Stimulated activated effector memory CD8-positive, alpha-beta T cell treated with anti-CD3 and anti-CD28 coated beads, Interleukin-12 subunit alpha, Interleukin-12 subunit beta, amount 100 ng/mL, for 72 hours (primary cell): Measurements from ENCODE around the gene FAM124B.
"Not testable (repeated sequence)": the region's sequence is repeated elsewhere in the genome, so short reads cannot be mapped to it uniquely, and the experiment has no call there.

Source experiments
- ATAC-seq: fragments of 150-1000 bp; cut with Tn5 transposase; 2 replicates; pipeline ENCODE4 v1.10.0; 2021
- DNase-seq, 2 donors: peaks; one replicate each; pipeline ENCODE4 v3.0.0; 2021 to 2022; ENCODE audit warnings: low spot score in 2 of 2
- H3K27ac Mint-ChIP-seq: one replicate; pipeline ENCODE4 v1.8.0; 2022; ENCODE audit warnings: mild to moderate bottlenecking, mixed read lengths
- H3K36me3 Mint-ChIP-seq: one replicate; pipeline ENCODE4 v1.8.0; 2022; ENCODE audit warnings: mild to moderate bottlenecking, mixed read lengths
- H3K4me1 Mint-ChIP-seq: one replicate; pipeline ENCODE4 v1.8.0; 2022; ENCODE audit warnings: mixed read lengths
- H3K4me3 Mint-ChIP-seq: one replicate; pipeline ENCODE4 v1.8.0; 2022; ENCODE audit warnings: mild to moderate bottlenecking, mixed read lengths
- H3K9me3 Mint-ChIP-seq: one replicate; pipeline ENCODE4 v1.8.0; 2022; ENCODE audit warnings: mixed read lengths

The FAM124B gene

GRCh38 chr2:224400886-224401632 lies 848 bp downstream of the FAM124B start:
- Mint-ChIP-seq H3K4me3 (peak overlapping the region; percentile 27), H3K27ac (no peak overlapping the region), H3K9me3 (no peaks in the 10 kb centered on the region), H3K36me3 (no peaks in the 10 kb centered on the region), H3K4me1 (no peaks in the 10 kb centered on the region)
- ATAC-seq (no peak), DNase-seq (no peak)

GRCh38 chr2:224400174-224400810 lies 1.6 kb downstream of the FAM124B start:
- ATAC-seq, result no peak
- no peak overlapping the region for H3K4me3 Mint-ChIP-seq

GRCh38 chr2:224398289-224398688 lies 3.6 kb downstream of the FAM124B start:
- Mint-ChIP-seq H3K27ac (no peak overlapping the region), H3K4me3 (no peak overlapping the region), H3K36me3 (no peaks in the 10 kb centered on the region), H3K4me1 (no peaks in the 10 kb centered on the region), H3K9me3 (no peaks in the 10 kb centered on the region)
- ATAC-seq, result no peak
- DNase-seq, result no peak

More at GRCh38 chr2:224400174-224400810, 1.6 kb downstream of the FAM124B start:
- Mint-ChIP-seq H3K9me3 (no peaks in the 10 kb centered on the region), H3K27ac (no peak overlapping the region), H3K36me3 (no peaks in the 10 kb centered on the region), H3K4me1 (no peaks in the 10 kb centered on the region)
- no peak for DNase-seq

GRCh38 chr2:224397100-224397499 lies 4.8 kb downstream of the FAM124B start:
- H3K4me1 Mint-ChIP-seq, H3K9me3 Mint-ChIP-seq, H3K27ac Mint-ChIP-seq, ATAC-seq, H3K36me3 Mint-ChIP-seq, H3K4me3 Mint-ChIP-seq, DNase-seq: not testable (repeated sequence)

GRCh38 chr2:224395620-224396390 lies 6.1 kb downstream of the FAM124B start:
- H3K4me3 Mint-ChIP-seq, result no peak overlapping the region
- H3K36me3 Mint-ChIP-seq, result no peaks in the 10 kb centered on the region
- peak; percentile 26 for ATAC-seq
- no peaks in the 10 kb centered on the region for H3K9me3 Mint-ChIP-seq
- no peaks in the 10 kb centered on the region for H3K4me1 Mint-ChIP-seq
- no peak for DNase-seq
- H3K27ac Mint-ChIP-seq, result no peak overlapping the region

GRCh38 chr2:224393157-224393872 lies 8.6 kb downstream of the FAM124B start:
- no peak overlapping the region for H3K27ac Mint-ChIP-seq
- H3K36me3 Mint-ChIP-seq, result no peaks in the 10 kb centered on the region
- ATAC-seq, result no peak
- no peak overlapping the region for H3K4me3 Mint-ChIP-seq
- H3K4me1 Mint-ChIP-seq, result no peaks in the 10 kb centered on the region
- no peaks in the 10 kb centered on the region for H3K9me3 Mint-ChIP-seq
- no peak for DNase-seq

GRCh38 chr2:224392545-224392944 lies 9.4 kb downstream of the FAM124B start:
- no peak overlapping the region for H3K4me3 Mint-ChIP-seq
- H3K36me3 Mint-ChIP-seq, result no peaks in the 10 kb centered on the region
- no peaks in the 10 kb centered on the region for H3K9me3 Mint-ChIP-seq
- H3K27ac Mint-ChIP-seq, result no peak overlapping the region
- no peaks in the 10 kb centered on the region for H3K4me1 Mint-ChIP-seq
- ATAC-seq (no peak), DNase-seq (no peak)

GRCh38 chr2:224389317-224389716 lies 12.6 kb downstream of the FAM124B start:
- ATAC-seq (no peak), DNase-seq (no peak)
- H3K4me3 Mint-ChIP-seq, result no peak overlapping the region
- no peak overlapping the region for H3K27ac Mint-ChIP-seq
- H3K36me3 Mint-ChIP-seq, result no peaks in the 10 kb centered on the region
- no peaks in the 10 kb centered on the region for H3K9me3 Mint-ChIP-seq
- H3K4me1 Mint-ChIP-seq, result no peaks in the 10 kb centered on the region

GRCh38 chr2:224386876-224387275 lies 15.0 kb downstream of the FAM124B start:
- Mint-ChIP-seq H3K9me3 (no peaks in the 10 kb centered on the region), H3K4me3 (no peak overlapping the region), H3K27ac (no peak overlapping the region), H3K36me3 (no peaks in the 10 kb centered on the region), H3K4me1 (no peaks in the 10 kb centered on the region)
- ATAC-seq (no peak), DNase-seq (no peak)

GRCh38 chr2:224382973-224383555 lies 18.8 kb downstream of the FAM124B start:
- no peaks in the 10 kb centered on the region for H3K4me1 Mint-ChIP-seq
- DNase-seq (no peak), ATAC-seq (no peak)
- H3K9me3 Mint-ChIP-seq, result no peaks in the 10 kb centered on the region
- no peaks in the 10 kb centered on the region for H3K36me3 Mint-ChIP-seq
- no peak overlapping the region for H3K27ac Mint-ChIP-seq
- H3K4me3 Mint-ChIP-seq, result no peak overlapping the region

- not testable (repeated sequence) for DNase-seq, H3K4me3 Mint-ChIP-seq, H3K9me3 Mint-ChIP-seq, H3K4me1 Mint-ChIP-seq, H3K36me3 Mint-ChIP-seq, ATAC-seq, H3K27ac Mint-ChIP-seq
Observed at GRCh38 chr2:224382280-224382647, 19.6 kb downstream of the FAM124B start.

GRCh38 chr2:224381521-224382279 lies 20.2 kb downstream of the FAM124B start:
- ATAC-seq, result no peak
- Mint-ChIP-seq H3K27ac (no peak overlapping the region), H3K9me3 (no peaks in the 10 kb centered on the region), H3K4me1 (no peaks in the 10 kb centered on the region), H3K36me3 (no peaks in the 10 kb centered on the region), H3K4me3 (no peak overlapping the region)
- DNase-seq, result no peak

- H3K9me3 Mint-ChIP-seq, result no peaks in the 10 kb centered on the region
- H3K4me1 Mint-ChIP-seq, result no peaks in the 10 kb centered on the region
- H3K4me3 Mint-ChIP-seq, result no peak overlapping the region
- no peak overlapping the region for H3K27ac Mint-ChIP-seq
- DNase-seq (no peak), ATAC-seq (no peak)
- H3K36me3 Mint-ChIP-seq, result no peaks in the 10 kb centered on the region
Observed at GRCh38 chr2:224379986-224380385, 21.9 kb downstream of the FAM124B start.

- Mint-ChIP-seq H3K9me3 (no peaks in the 10 kb centered on the region), H3K36me3 (no peaks in the 10 kb centered on the region), H3K4me1 (no peaks in the 10 kb centered on the region), H3K4me3 (no peak overlapping the region), H3K27ac (no peak overlapping the region)
- no peak for ATAC-seq
- no peak for DNase-seq
Observed at GRCh38 chr2:224379172-224379571, 22.7 kb downstream of the FAM124B start.
